H1 (cell line): ENCODE results near the gene EFCAB6. TPM values are rescaled to one million over a fixed set of nuclear protein-coding genes. Genes with fewer than 3 reads are reported as not detected.

Experiments used
- CTCF ChIA-PET: fragments of 300-600 bp; sonication (Branson Sonifier 250); formaldehyde crosslinking; loops from one replicate; lab custom pipeline; 2021; ENCODE audit not compliant: partially characterized antibody; lab: Charles Lee
- POLR2A ChIA-PET: fragments of 300-600 bp; sonication (Branson Sonifier 250); formaldehyde crosslinking; loops from one replicate; lab custom pipeline; 2021; ENCODE audit warnings: inconsistent platforms; ENCODE audit not compliant: partially characterized antibody; lab: Charles Lee
- DNase-seq, 2 experiments: peaks; one replicate each; pipeline versions ENCODE4 v3.0.0 to v3.0.0-alpha.2; 2010 to 2022; ENCODE audit warnings: low spot score in 2 of 2, low read depth in 1 of 2, mixed read lengths in 1 of 2
- FAIRE-seq: peaks from 2 replicates; lab custom pipeline; 2011; peaks lifted over from hg19 to GRCh38; lab: Jason Lieb, UNC
- H2AFZ ChIP-seq: 2 replicates; pipeline ENCODE4 v1.8.1; 2012; ENCODE audit warnings: low read length, inconsistent platforms
- H2AK5ac ChIP-seq: 2 replicates; pipeline ENCODE4 v1.6.1; 2013; ENCODE audit warnings: low read depth, low read length
- H2BK120ac ChIP-seq: replicated peaks from 2 replicates; pipeline ENCODE3; 2013; ENCODE audit warnings: low read depth, low read length, inconsistent platforms
- H2BK12ac ChIP-seq: 2 replicates; pipeline ENCODE4 v1.6.1; 2013; ENCODE audit warnings: low read depth, low read length
- H2BK15ac ChIP-seq: 2 replicates; pipeline ENCODE4 v1.6.1; 2013; ENCODE audit warnings: low read length
- H2BK20ac ChIP-seq: 2 replicates; pipeline ENCODE4 v1.6.1; 2013; ENCODE audit warnings: low read length
- H2BK5ac ChIP-seq: 2 replicates; pipeline ENCODE4 v1.6.1; 2013; ENCODE audit warnings: low read depth, low read length
- H3K14ac ChIP-seq: 2 replicates; pipeline ENCODE4 v1.6.1; 2013; ENCODE audit warnings: inconsistent platforms; ENCODE audit not compliant: insufficient read length
- H3K18ac ChIP-seq: 2 replicates; pipeline ENCODE4 v1.6.1; 2013; ENCODE audit warnings: low read length; ENCODE audit errors: extremely low read depth
- H3K23ac ChIP-seq: 2 replicates; pipeline ENCODE4 v1.6.1; 2013; ENCODE audit warnings: inconsistent platforms; ENCODE audit not compliant: insufficient read length
- H3K23me2 ChIP-seq: 2 replicates; pipeline ENCODE4 v1.6.1; 2013; ENCODE audit warnings: low read depth, low read length
- H3K27ac ChIP-seq: 2 replicates; pipeline ENCODE4 v1.6.1; 2011; ENCODE audit warnings: low read depth, low read length, inconsistent platforms
- H3K27me3 ChIP-seq, 4 experiments: replicated peaks in 1 of 4; 1 replicate in 1 of 4; 2 replicates in 3 of 4; pipeline versions ENCODE4 v1.6.1 to v1.8.1; 2011 to 2013; ENCODE audit warnings: low read length in 3 of 4, mild to moderate bottlenecking in 3 of 4, inconsistent platforms in 2 of 4, mixed read lengths in 2 of 4, moderate library complexity in 1 of 4; ENCODE audit not compliant: control insufficient read depth in 3 of 4, insufficient read depth in 3 of 4; ENCODE audit errors: extremely low read depth in 1 of 4
- H3K36me3 ChIP-seq, 4 experiments: 2 replicates each; pipeline versions ENCODE4 v1.6.1 to v1.8.1; 2011 to 2013; ENCODE audit warnings: mild to moderate bottlenecking in 4 of 4, low read length in 3 of 4, moderate library complexity in 2 of 4, control low read depth in 1 of 4, inconsistent platforms in 1 of 4; ENCODE audit not compliant: insufficient read depth in 4 of 4, control insufficient read depth in 2 of 4
- H3K4ac ChIP-seq: replicated peaks from 2 replicates; pipeline ENCODE3; 2013; ENCODE audit warnings: low read length, low read depth, mixed read lengths, inconsistent platforms; ENCODE audit not compliant: insufficient read length
- H3K4me1 ChIP-seq, 4 experiments: replicated peaks in 1 of 4; 1 replicate in 1 of 4; 2 replicates in 3 of 4; pipeline versions ENCODE4 v1.6.1 to v1.8.1; 2011 to 2013; ENCODE audit warnings: low read length in 3 of 4, inconsistent platforms in 2 of 4, mixed read lengths in 1 of 4; ENCODE audit not compliant: insufficient read depth in 4 of 4, control insufficient read depth in 3 of 4
- H3K4me2 ChIP-seq, 2 experiments: 2 replicates each; pipeline versions ENCODE4 v1.6.1 to v1.8.1; 2011 to 2013; ENCODE audit warnings: low read depth in 2 of 2, low read length in 2 of 2, control low read depth in 1 of 2, inconsistent platforms in 1 of 2, mild to moderate bottlenecking in 1 of 2; ENCODE audit not compliant: insufficient read depth in 1 of 2
- H3K4me3 ChIP-seq, 4 experiments: fragments of 200-600, 300-600 bp in 1 of 4; sonication (generic), shearing (Covaris generic), sonication (Bioruptor Twin) in 1 of 4; 2 replicates each; pipeline versions ENCODE4 v1.5.1 to v1.8.1; 2011 to 2016; ENCODE audit warnings: low read length in 4 of 4, low read depth in 3 of 4, control low read depth in 2 of 4, inconsistent platforms in 2 of 4, mild to moderate bottlenecking in 2 of 4, mixed read lengths in 1 of 4, moderate library complexity in 1 of 4; ENCODE audit not compliant: insufficient read depth in 2 of 4; ENCODE audit errors: extremely low read depth in 1 of 4
- H3K56ac ChIP-seq: replicated peaks from 2 replicates; pipeline ENCODE3; 2013; ENCODE audit warnings: low read depth, mild to moderate bottlenecking, mixed read lengths, low read length, inconsistent platforms; ENCODE audit not compliant: insufficient read length
- H3K79me1 ChIP-seq: 2 replicates; pipeline ENCODE4 v1.6.1; 2013; ENCODE audit warnings: low read depth, low read length, control low read depth
- H3K79me2 ChIP-seq, 2 experiments: 2 replicates each; pipeline versions ENCODE4 v1.6.1 to v1.8.1; 2012 to 2013; ENCODE audit warnings: low read length in 2 of 2, mild to moderate bottlenecking in 2 of 2, inconsistent platforms in 1 of 2; ENCODE audit not compliant: insufficient read depth in 2 of 2, control insufficient read depth in 1 of 2
- H3K9ac ChIP-seq, 4 experiments: replicated peaks in 1 of 4; 1 replicate in 1 of 4; 2 replicates in 3 of 4; pipeline versions ENCODE4 v1.6.1 to v1.8.1; 2011 to 2013; ENCODE audit warnings: low read depth in 3 of 4, low read length in 3 of 4, control low read depth in 2 of 4, mild to moderate bottlenecking in 2 of 4, moderate library complexity in 2 of 4, inconsistent platforms in 1 of 4; ENCODE audit errors: extremely low read depth in 1 of 4
- H3K9me3 ChIP-seq, 2 experiments: 2 replicates each; pipeline versions ENCODE4 v1.6.1 to v1.8.1; 2012 to 2013; ENCODE audit warnings: mild to moderate bottlenecking in 2 of 2, moderate library complexity in 2 of 2, control low read depth in 1 of 2, inconsistent platforms in 1 of 2, low read depth in 1 of 2, low read length in 1 of 2, mixed read lengths in 1 of 2; ENCODE audit not compliant: insufficient read depth in 2 of 2
- H4K20me1 ChIP-seq, 2 experiments: replicated peaks in 1 of 2; 2 replicates each; pipeline versions ENCODE3 to v1.8.1; 2011 to 2013; ENCODE audit warnings: inconsistent platforms in 2 of 2, low read length in 2 of 2, mild to moderate bottlenecking in 1 of 2; ENCODE audit not compliant: insufficient read depth in 2 of 2, control insufficient read depth in 1 of 2
- H4K5ac ChIP-seq: 2 replicates; pipeline ENCODE4 v1.6.1; 2013; ENCODE audit warnings: low read length, low read depth, mixed read lengths, inconsistent platforms; ENCODE audit not compliant: insufficient read length
- H4K8ac ChIP-seq: 2 replicates; pipeline ENCODE4 v1.8.0; 2013; ENCODE audit warnings: mild to moderate bottlenecking, moderate library complexity, low read length, inconsistent platforms; ENCODE audit not compliant: insufficient read depth; ENCODE audit errors: extremely low read depth
- H4K91ac ChIP-seq: replicated peaks from 2 replicates; pipeline ENCODE3; 2013; ENCODE audit warnings: low read length, mixed read lengths, inconsistent platforms; ENCODE audit not compliant: insufficient read length
- ATF3 ChIP-seq: IDR thresholded peaks from 2 replicates; pipeline ENCODE4 v1.6.1; 2011; ENCODE audit warnings: low read depth, mild to moderate bottlenecking, low read length; ENCODE audit not compliant: insufficient read depth
- EP300 ChIP-seq, 2 experiments: IDR thresholded peaks; 1 replicate in 1 of 2; 2 replicates in 1 of 2; pipeline ENCODE4 v1.6.1; 2011 to 2012; ENCODE audit warnings: low read depth in 2 of 2, low read length in 2 of 2, mild to moderate bottlenecking in 2 of 2, borderline replicate concordance in 1 of 2, inconsistent platforms in 1 of 2, moderate library complexity in 1 of 2
- GTF2F1 ChIP-seq: IDR thresholded peaks from 2 replicates; pipeline ENCODE4 v1.6.1; 2012; ENCODE audit warnings: low read depth, low read length, improper control_type of control experiment, borderline replicate concordance
- JUND ChIP-seq: IDR thresholded peaks from 2 replicates; pipeline ENCODE4 v1.6.1; 2011; ENCODE audit warnings: mild to moderate bottlenecking, improper control_type of control experiment, low read length
- KDM1A ChIP-seq: fragments of 200-600, 300-600 bp; sonication (generic); IDR thresholded peaks from 2 replicates; pipeline ENCODE4 v1.7.1; 2016; ENCODE audit warnings: mild to moderate bottlenecking, low read length, borderline replicate concordance
- MAFK ChIP-seq: IDR thresholded peaks from 2 replicates; pipeline ENCODE4 v1.6.1; 2012; ENCODE audit warnings: low read depth, mild to moderate bottlenecking, improper control_type of control experiment, low read length
- RFX5 ChIP-seq: IDR thresholded peaks from 2 replicates; pipeline ENCODE4 v1.6.1; 2011; ENCODE audit warnings: low read depth, low read length, improper control_type of control experiment, borderline replicate concordance
- RXRA ChIP-seq: IDR thresholded peaks from 2 replicates; pipeline ENCODE4 v1.6.1; 2011; ENCODE audit warnings: low read depth, mild to moderate bottlenecking, low read length, moderate library complexity; ENCODE audit not compliant: insufficient read depth
- SIN3A ChIP-seq, 2 experiments: IDR thresholded peaks in 1 of 2; conservative IDR thresholded peaks in 1 of 2; 2 replicates each; pipeline ENCODE4 v1.6.1; 2011 to 2012; ENCODE audit warnings: low read length in 2 of 2, improper control_type of control experiment in 1 of 2, low read depth in 1 of 2, mild to moderate bottlenecking in 1 of 2
- SIRT6 ChIP-seq: IDR thresholded peaks from one replicate; pipeline ENCODE4 v1.7.1; 2012; ENCODE audit warnings: low read length, inconsistent platforms
- SIX5 ChIP-seq: IDR thresholded peaks from 2 replicates; pipeline ENCODE4 v1.6.1; 2011; ENCODE audit warnings: mild to moderate bottlenecking, low read depth, low read length
- SP2 ChIP-seq: IDR thresholded peaks from 2 replicates; pipeline ENCODE4 v1.6.1; 2012; ENCODE audit warnings: mild to moderate bottlenecking, low read length, inconsistent platforms
- SP4 ChIP-seq: IDR thresholded peaks from 2 replicates; pipeline ENCODE4 v1.6.1; 2012; ENCODE audit warnings: low read length, inconsistent platforms
- WGBS, 2 experiments: shearing (Covaris generic) in 1 of 2; methylation state at CpG; one replicate each; pipeline versions ENCODE4 v1.1.6 to v1.1.7; 2013 to 2015; ENCODE audit warnings: low lambda C conversion rate in 2 of 2, mixed read lengths in 2 of 2, inconsistent platforms in 1 of 2, low coverage in 1 of 2, missing lambda C conversion rate in 1 of 2; ENCODE audit not compliant: insufficient replicate concordance in 2 of 2, insufficient coverage in 1 of 2, insufficient read length in 1 of 2; ENCODE audit errors: extremely low coverage in 1 of 2, missing lambda C conversion rate in 1 of 2; 5-methylcytosine and 5-hydroxymethylcytosine counted together
- polyA plus RNA-seq, 7 experiments: library from polyadenylated mRNA; depleted of rRNA in 3 of 7; stranded (reverse) in 5 of 7; unstranded in 2 of 7; fragments of >200 nt in 5 of 7; fragments of 200-250 nt in 2 of 7; gene quantifications; 1 replicate in 5 of 7; 2 replicates in 1 of 7; 4 replicates in 1 of 7; pipeline versions ENCODE4 v1.2.1 to v1.2.3, GENCODE V29; 2011 to 2013; ENCODE audit warnings: missing spikeins in 2 of 7, mixed read lengths in 2 of 7
- total RNA-seq: library from RNA; stranded (reverse); fragmentation: NEBNext Ultra II Directional; extraction: Animal tissue kit (Norgen Biotek cat#: 25700); gene quantifications from 2 replicates; pipeline ENCODE4 v1.2.1, GENCODE V29; 2021

The EFCAB6 gene
- total and polyA plus RNA-seq, 2 of the 8 experiments (the other 6 are each of a cell fraction or from before 2014, with no cell fraction given) = 0.32 to 1.7 TPM

- DNase-seq (no peak), FAIRE-seq (no peak)
- no peak overlapping the region for H3K23ac ChIP-seq
- no peak overlapping the region for H3K4me3 ChIP-seq
- no peak overlapping the region for H4K91ac ChIP-seq
- H3K4ac ChIP-seq = no peak overlapping the region
- H3K79me2 ChIP-seq = no peaks in the 10 kb centered on the region
- no peak overlapping the region for H2BK120ac ChIP-seq
- no peaks in the 10 kb centered on the region for H3K79me1 ChIP-seq
- H3K9ac ChIP-seq = no peak overlapping the region
- H3K4me2 ChIP-seq = no peak overlapping the region
- no peak overlapping the region for H2BK12ac ChIP-seq
- no peak overlapping the region for H2AFZ ChIP-seq
- no peaks in the 10 kb centered on the region; a peak in 1 of 4 replicates for H3K9me3 ChIP-seq
- POLR2A ChIA-PET = no interaction called here
- no peak overlapping the region for H2BK15ac ChIP-seq
- H3K27ac ChIP-seq = no peak overlapping the region
- H3K23me2 ChIP-seq = peaks cover 28% of the 10 kb centered on the region; the same call in 1 of the 2 replicates
- no peak overlapping the region for H4K5ac ChIP-seq
- no peak overlapping the region for H2AK5ac ChIP-seq
- H4K8ac ChIP-seq = no peak overlapping the region
- no peaks in the 10 kb centered on the region for H3K36me3 ChIP-seq
- no peak for TF ChIP-seq KDM1A
- TF ChIP-seq SIRT6 = no peak
- TF ChIP-seq JUND = no peak
- no peak for TF ChIP-seq RXRA
- TF ChIP-seq ATF3 = no peak
- TF ChIP-seq SIN3A (conservative IDR thresholded peaks at IDR 0.05 in 1 of 2, IDR thresholded peaks at IDR 0.05 in 1 of 2; ENCODE audit: low read depth in 1 of 2, low read length in 2 of 2) = no peak
- no peak for TF ChIP-seq SP4
- TF ChIP-seq MAFK = no peak
- no peak for TF ChIP-seq SP2
- no peak for TF ChIP-seq GTF2F1
- no peak for TF ChIP-seq EP300 (IDR thresholded peaks at IDR 0.05; ENCODE audit: borderline replicate concordance in 1 of 2, low read depth in 2 of 2, low read length in 2 of 2)
- TF ChIP-seq RFX5 = no peak
- no peak for TF ChIP-seq SIX5
- H3K14ac ChIP-seq = no peak overlapping the region
- peaks cover 0 to 10% of the 10 kb centered on the region in 2 experiments for H4K20me1 ChIP-seq
- no peaks in the 10 kb centered on the region for H3K27me3 ChIP-seq
- no peak overlapping the region for H3K18ac ChIP-seq
- no peak overlapping the region for H2BK5ac ChIP-seq
- H3K4me1 ChIP-seq = no peaks in the 10 kb centered on the region; a peak in 1 of 7 replicates
- 85% methylated on average over 9 of the region's 14 CpGs; no CpG with 5 or more reads in 1 of the 2 experiments for WGBS, 2 experiments
- CTCF ChIA-PET = interaction anchor here (1.2 to 2.7 kb wide), 2 partner anchors 11 to 14 kb away, joined by 5 to 13 read pairs; no protein-coding TSS in a partner anchor
- H2BK20ac ChIP-seq = no peak overlapping the region
- H3K56ac ChIP-seq = no peak overlapping the region
Observed at GRCh38 chr22:43505423-43505822, 306.7 kb downstream of the EFCAB6 start.
